CD4-positive, alpha-beta T cell (primary cell): Measurements from ENCODE around the gene TLX3. TPM values are rescaled to one million over a fixed set of nuclear protein-coding genes. Genes with fewer than 3 reads are reported as not detected.

Experiments
- ATAC-seq: fragments of 200-7000 bp; cut with Tn5 transposase; one replicate; pipeline ENCODE4 v1.10.0; 2022; ENCODE audit warnings: mild to moderate bottlenecking; ENCODE audit not compliant: poor library complexity
- CTCF ChIA-PET: fragments of 350-600 bp; sonication (Branson Sonifier 250); formaldehyde crosslinking; loops from one replicate; lab custom pipeline; 2021; ENCODE audit warnings: antibody characterized with exemption, inconsistent platforms; lab: Charles Lee
- POLR2A ChIA-PET: fragments of 350-600 bp; sonication (Branson Sonifier 250); formaldehyde crosslinking; loops from one replicate; lab custom pipeline; 2021; ENCODE audit warnings: antibody characterized with exemption, inconsistent platforms; lab: Charles Lee
- DNase-seq, 14 experiments: peaks; one replicate each; pipeline ENCODE4 v3.0.0-alpha.2; 2013 to 2020; ENCODE audit warnings: mixed read lengths in 2 of 14
- H3K27ac ChIP-seq, 2 donors: one replicate each; pipeline versions ENCODE4 v1.5.1 to v1.7.0; 2013; ENCODE audit warnings: low read length in 2 of 2, low read depth in 1 of 2, mild to moderate bottlenecking in 1 of 2
- H3K27me3 ChIP-seq, 2 experiments: 1 replicate in 1 of 2; 2 replicates in 1 of 2; pipeline versions ENCODE4 v1.6.1 to v1.7.0; 2013; ENCODE audit warnings: low read length in 2 of 2, control low read depth in 1 of 2, mild to moderate bottlenecking in 1 of 2, moderate library complexity in 1 of 2; ENCODE audit not compliant: insufficient read depth in 2 of 2, control insufficient read depth in 1 of 2
- H3K36me3 ChIP-seq: one replicate; pipeline ENCODE4 v1.6.1; 2013; ENCODE audit warnings: low read length, control low read depth; ENCODE audit not compliant: insufficient read depth
- H3K4me1 ChIP-seq: one replicate; pipeline ENCODE4 v1.6.1; 2013; ENCODE audit warnings: low read length, control low read depth; ENCODE audit not compliant: insufficient read depth
- H3K4me3 ChIP-seq: one replicate; pipeline ENCODE4 v1.5.1; 2013; ENCODE audit warnings: mild to moderate bottlenecking, low read length, moderate library complexity
- H3K9me3 ChIP-seq, 2 experiments: 1 replicate in 1 of 2; 2 replicates in 1 of 2; pipeline versions ENCODE4 v1.6.1 to v1.7.0; 2013; ENCODE audit warnings: low read length in 2 of 2, mild to moderate bottlenecking in 2 of 2, control low read depth in 1 of 2, moderate library complexity in 1 of 2; ENCODE audit not compliant: control insufficient read depth in 1 of 2, insufficient read depth in 1 of 2
- H3K27ac Mint-ChIP-seq: one replicate; pipeline ENCODE4 v1.8.0; 2020; ENCODE audit warnings: mixed read lengths
- H3K27me3 Mint-ChIP-seq: one replicate; pipeline ENCODE4 v1.8.0; 2021; ENCODE audit warnings: mixed read lengths
- H3K36me3 Mint-ChIP-seq: one replicate; pipeline ENCODE4 v1.8.0; 2021; ENCODE audit warnings: low read depth, mixed read lengths
- H3K4me1 Mint-ChIP-seq: one replicate; pipeline ENCODE4 v1.8.0; 2021; ENCODE audit warnings: low read depth, mixed read lengths
- H3K4me3 Mint-ChIP-seq: one replicate; pipeline ENCODE4 v1.8.0; 2020; ENCODE audit warnings: mild to moderate bottlenecking, mixed read lengths
- H3K9me3 Mint-ChIP-seq: one replicate; pipeline ENCODE4 v1.8.0; 2020; ENCODE audit warnings: mixed read lengths
- intact Hi-C, 2 experiments: fragments of 100-400 bp; cut with DNase I in 1 of 2; cut with micrococcal nuclease in 1 of 2; formaldehyde crosslinking; loops; one replicate each; pipeline versions ENCODE4 v1.15.1 to v1.9.0; 2023 to 2025; cut with DNase I, micrococcal nuclease
- total RNA-seq, 174 experiments: library from RNA in 2 of 174; stranded (reverse) in 2 of 174; gene quantifications; one replicate each; pipeline ENCODE4 v1.2.3 and lab custom pipeline; 2021 to 2026
- TF ChIP-seq, protein P1 (sequence below): fragments of 200-600 bp; IDR thresholded peaks from one replicate; pipeline ENCODE4 v1.8.0; 2022; ENCODE audit warnings: antibody characterized with exemption, mild to moderate bottlenecking

TLX3 gene
- total RNA-seq, 2 experiments from 2014 or later = not detected

DNA sequence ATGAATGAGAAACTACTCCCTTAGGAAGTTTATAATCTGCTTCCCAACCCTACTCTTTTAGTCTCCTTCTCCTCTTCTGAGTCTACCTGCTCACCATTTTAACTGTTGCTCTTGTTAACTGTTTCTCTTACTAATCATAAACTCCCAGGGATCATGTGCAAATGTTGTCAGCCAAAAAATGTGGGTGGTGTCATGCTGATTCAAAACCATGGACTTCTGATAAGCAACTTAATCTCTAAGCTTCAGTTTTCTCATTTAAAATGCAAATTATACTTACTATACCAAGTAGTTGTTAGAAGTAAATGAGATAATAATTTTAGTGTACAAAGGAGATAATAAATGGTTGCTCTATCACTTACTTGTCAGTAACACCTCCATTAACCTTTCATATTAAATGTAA lies 45.9 kb upstream of the TLX3 start:
- ChIA-PET CTCF (no interaction called here), POLR2A (interaction anchor here (0.6 kb wide), 1 partner anchor 27 kb away, joined by 3 read pairs; no protein-coding TSS in a partner anchor)
- Histone ChIP-seq H3K36me3 (no peaks in the 10 kb centered on the region), H3K4me3 (no peak overlapping the region), H3K27me3 (no peaks in the 10 kb centered on the region), H3K9me3 (no peaks in the 10 kb centered on the region), H3K27ac (no peak overlapping the region), H3K4me1 (peaks cover 8% of the 10 kb centered on the region)
- H3K4me3 Mint-ChIP-seq = no peak overlapping the region
- H3K4me1 Mint-ChIP-seq = peaks cover 6% of the 10 kb centered on the region
- DNase-seq (no peak), ATAC-seq (no peak)
- intact Hi-C loops = no loop called here
- no peaks in the 10 kb centered on the region for H3K27me3 Mint-ChIP-seq
- H3K36me3 Mint-ChIP-seq = no peaks in the 10 kb centered on the region
- TF ChIP-seq, protein P1, sequence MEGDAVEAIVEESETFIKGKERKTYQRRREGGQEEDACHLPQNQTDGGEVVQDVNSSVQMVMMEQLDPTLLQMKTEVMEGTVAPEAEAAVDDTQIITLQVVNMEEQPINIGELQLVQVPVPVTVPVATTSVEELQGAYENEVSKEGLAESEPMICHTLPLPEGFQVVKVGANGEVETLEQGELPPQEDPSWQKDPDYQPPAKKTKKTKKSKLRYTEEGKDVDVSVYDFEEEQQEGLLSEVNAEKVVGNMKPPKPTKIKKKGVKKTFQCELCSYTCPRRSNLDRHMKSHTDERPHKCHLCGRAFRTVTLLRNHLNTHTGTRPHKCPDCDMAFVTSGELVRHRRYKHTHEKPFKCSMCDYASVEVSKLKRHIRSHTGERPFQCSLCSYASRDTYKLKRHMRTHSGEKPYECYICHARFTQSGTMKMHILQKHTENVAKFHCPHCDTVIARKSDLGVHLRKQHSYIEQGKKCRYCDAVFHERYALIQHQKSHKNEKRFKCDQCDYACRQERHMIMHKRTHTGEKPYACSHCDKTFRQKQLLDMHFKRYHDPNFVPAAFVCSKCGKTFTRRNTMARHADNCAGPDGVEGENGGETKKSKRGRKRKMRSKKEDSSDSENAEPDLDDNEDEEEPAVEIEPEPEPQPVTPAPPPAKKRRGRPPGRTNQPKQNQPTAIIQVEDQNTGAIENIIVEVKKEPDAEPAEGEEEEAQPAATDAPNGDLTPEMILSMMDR = no peak
- H3K9me3 Mint-ChIP-seq = no peaks in the 10 kb centered on the region
- no peak overlapping the region for H3K27ac Mint-ChIP-seq

DNA sequence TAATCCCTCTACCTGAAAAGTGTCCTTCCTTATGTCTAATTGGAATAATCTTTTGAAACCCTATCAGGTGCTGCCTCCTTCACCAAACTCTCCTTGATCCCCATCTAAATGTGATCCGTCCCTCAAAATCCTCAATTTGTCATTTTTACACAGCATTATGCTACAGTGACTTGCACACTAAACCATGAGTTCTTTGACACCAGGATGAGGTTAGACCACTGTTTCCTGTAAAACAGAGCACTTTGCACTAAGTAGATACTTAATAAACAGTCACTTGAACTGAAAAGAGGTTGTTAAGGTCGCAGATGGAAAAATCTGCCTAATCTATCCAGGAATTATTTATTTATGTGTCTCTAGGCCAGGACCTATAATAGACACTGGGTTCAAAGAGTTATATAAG lies 44.2 kb upstream of the TLX3 start:
- Mint-ChIP-seq H3K36me3 (no peaks in the 10 kb centered on the region), H3K27ac (no peak overlapping the region), H3K4me3 (no peak overlapping the region), H3K4me1 (peaks cover 6% of the 10 kb centered on the region), H3K27me3 (no peaks in the 10 kb centered on the region), H3K9me3 (no peaks in the 10 kb centered on the region)
- no peaks in the 10 kb centered on the region for H3K36me3 ChIP-seq
- H3K27me3 ChIP-seq = peaks cover 0 to 7% of the 10 kb centered on the region in 2 experiments
- peak in 2 of 14 experiments; percentile 1 to 62 for DNase-seq
- TF ChIP-seq, protein P1 = no peak
- H3K4me3 ChIP-seq = no peak overlapping the region
- intact Hi-C loops = no loop called here
- ChIA-PET CTCF (no interaction called here), POLR2A (no interaction called here)
- peaks cover 8% of the 10 kb centered on the region for H3K4me1 ChIP-seq
- H3K9me3 ChIP-seq = no peaks in the 10 kb centered on the region
- no peak for ATAC-seq
- H3K27ac ChIP-seq = no peak overlapping the region

DNA sequence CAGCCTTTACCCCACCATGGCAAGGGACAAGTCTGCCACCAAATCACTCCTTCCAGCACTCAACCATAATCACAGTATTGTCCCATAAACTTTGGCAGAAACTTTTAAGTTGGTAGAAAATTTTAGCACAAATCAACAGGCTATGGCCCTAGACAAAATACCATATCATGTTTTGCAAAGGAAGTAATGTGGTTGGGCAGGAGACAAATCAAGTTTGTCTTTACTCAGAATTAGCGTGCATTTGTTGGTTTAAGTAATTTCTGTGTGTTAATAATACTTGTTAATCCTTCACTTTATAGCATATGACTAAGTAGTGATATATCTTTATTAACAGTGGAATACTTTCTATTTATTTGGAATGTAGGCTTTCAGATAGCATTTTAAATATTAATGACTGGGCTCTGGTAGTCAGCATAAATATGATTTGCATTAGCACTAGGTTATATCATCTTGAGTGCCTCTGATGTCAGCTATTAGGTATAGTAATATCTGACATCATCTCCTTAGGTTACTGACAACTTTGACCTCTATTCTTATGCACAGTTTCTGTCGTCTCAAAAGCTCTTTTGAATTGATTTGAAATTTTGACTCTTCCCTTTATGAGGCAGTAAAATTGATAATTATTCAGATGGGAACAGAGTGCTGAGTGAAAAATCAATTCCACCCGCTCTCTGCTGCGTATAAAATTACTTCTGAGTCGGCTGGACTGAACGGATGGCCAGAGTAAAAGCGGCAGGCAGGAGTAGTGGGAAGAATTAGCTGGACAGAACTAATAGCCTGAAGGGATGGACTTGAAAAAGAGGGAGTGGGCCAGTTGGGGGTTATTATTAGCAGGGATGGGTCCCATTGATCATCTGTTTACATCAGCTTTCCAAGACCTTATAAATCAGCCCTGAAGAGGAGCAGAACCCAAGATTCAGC lies 40.1 kb upstream of the TLX3 start:
- Histone ChIP-seq H3K27ac (no peak overlapping the region), H3K36me3 (no peaks in the 10 kb centered on the region), H3K9me3 (no peaks in the 10 kb centered on the region), H3K27me3 (peaks cover 0 to 10% of the 10 kb centered on the region in 2 experiments), H3K4me3 (no peak overlapping the region), H3K4me1 (peaks cover 8% of the 10 kb centered on the region)
- H3K4me1 Mint-ChIP-seq = peaks cover 6% of the 10 kb centered on the region
- ATAC-seq = no peak
- ChIA-PET CTCF (no interaction called here), POLR2A (no interaction called here)
- no peak for DNase-seq
- intact Hi-C loops = no loop called here
- no peak overlapping the region for H3K4me3 Mint-ChIP-seq
- H3K27me3 Mint-ChIP-seq = peaks cover 6% of the 10 kb centered on the region
- TF ChIP-seq, protein P1 = no peak
- H3K9me3 Mint-ChIP-seq = no peaks in the 10 kb centered on the region
- no peaks in the 10 kb centered on the region for H3K36me3 Mint-ChIP-seq
- no peak overlapping the region for H3K27ac Mint-ChIP-seq
